Osteoblast (primary cell): Measurements from ENCODE around the gene OLFML2B. TPM values are rescaled to one million over a fixed set of nuclear protein-coding genes. Genes with fewer than 3 reads are reported as not detected.

Experiments used
- DNase-seq: peaks from one replicate; pipeline ENCODE4 v3.0.0; 2011; ENCODE audit warnings: low spot score, mixed read lengths; ENCODE audit not compliant: insufficient read length; ENCODE audit errors: missing footprints
- H2AFZ ChIP-seq: 2 replicates; pipeline ENCODE4 v1.6.0; 2011; ENCODE audit warnings: mild to moderate bottlenecking, low read length
- H3K27ac ChIP-seq: 2 replicates; pipeline ENCODE4 v1.5.1; 2011; ENCODE audit warnings: mild to moderate bottlenecking, low read depth, low read length, moderate library complexity
- H3K27me3 ChIP-seq: 2 replicates; pipeline ENCODE4 v1.6.0; 2012; ENCODE audit warnings: mild to moderate bottlenecking, control low read depth, inconsistent platforms, low read length, moderate library complexity; ENCODE audit not compliant: insufficient read depth
- H3K36me3 ChIP-seq: 2 replicates; pipeline ENCODE4 v1.5.1; 2011; ENCODE audit warnings: mild to moderate bottlenecking, low read length, control low read depth, moderate library complexity; ENCODE audit not compliant: insufficient read depth
- H3K4me1 ChIP-seq: 2 replicates; pipeline ENCODE4 v1.5.1; 2011; ENCODE audit warnings: mild to moderate bottlenecking, low read length, control low read depth, moderate library complexity; ENCODE audit not compliant: insufficient read depth
- H3K4me2 ChIP-seq: 2 replicates; pipeline ENCODE4 v1.6.0; 2011; ENCODE audit warnings: mild to moderate bottlenecking, low read length; ENCODE audit not compliant: insufficient read depth
- H3K4me3 ChIP-seq: fragments of 200-600 bp; sonication (generic); 3 replicates; pipeline ENCODE4 v1.5.1; 2012; ENCODE audit warnings: mild to moderate bottlenecking, low read length, inconsistent platforms; ENCODE audit not compliant: insufficient read depth
- H3K79me2 ChIP-seq: 2 replicates; pipeline ENCODE4 v1.6.0; 2012; ENCODE audit warnings: mild to moderate bottlenecking, low read length, control low read depth, inconsistent platforms; ENCODE audit not compliant: insufficient read depth
- H3K9me3 ChIP-seq: 2 replicates; pipeline ENCODE4 v1.5.1; 2011; ENCODE audit warnings: low read depth, low read length, control low read depth
- H4K20me1 ChIP-seq: 2 replicates; pipeline ENCODE4 v1.6.0; 2012; ENCODE audit warnings: mild to moderate bottlenecking, low read length, control low read depth; ENCODE audit not compliant: insufficient read depth
- total RNA-seq: library from RNA; depleted of rRNA; stranded (reverse); fragments of >200 nt; gene quantifications from 2 replicates; pipeline ENCODE4 v1.2.3, GENCODE V29; 2012
- TF ChIP-seq, protein P1 (sequence below): IDR thresholded peaks from 2 replicates; pipeline ENCODE4 v1.5.1; 2011; ENCODE audit warnings: mild to moderate bottlenecking, low read depth, low read length, moderate library complexity; ENCODE audit errors: extremely low read depth

Gene OLFML2B
- total RNA-seq, 1 donor = 49.9 TPM

DNA sequence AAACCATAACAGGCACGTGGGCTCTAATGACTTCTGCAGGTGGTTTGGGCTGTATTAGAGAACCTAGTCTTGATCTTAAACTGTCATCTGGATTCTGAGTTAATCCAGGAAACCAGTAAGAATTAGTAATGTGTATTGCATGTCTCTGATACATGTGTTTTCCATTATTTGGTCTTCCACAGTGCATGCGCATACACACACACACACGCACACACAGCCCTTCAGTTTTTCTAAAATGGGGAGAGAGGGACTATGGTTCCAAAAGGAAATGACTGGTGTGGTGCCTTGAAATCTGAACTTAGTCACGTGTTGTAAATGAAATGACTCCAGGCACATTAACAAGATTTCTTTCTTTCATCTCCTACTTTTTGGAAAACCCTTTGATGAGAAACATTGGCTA, 67.6 kb downstream of the OLFML2B start:
- Histone ChIP-seq H3K4me1 (peaks cover 29% of the 10 kb centered on the region), H3K9me3 (no peaks in the 10 kb centered on the region), H4K20me1 (no peaks in the 10 kb centered on the region), H3K4me3 (no peak overlapping the region), H3K4me2 (no peak overlapping the region), H3K36me3 (no peaks in the 10 kb centered on the region), H3K27me3 (no peaks in the 10 kb centered on the region), H3K79me2 (no peaks in the 10 kb centered on the region), H2AFZ (no peak overlapping the region), H3K27ac (peak overlapping the region; percentile 25)
- peak; percentile 29 for DNase-seq
- TF ChIP-seq, protein P1, sequence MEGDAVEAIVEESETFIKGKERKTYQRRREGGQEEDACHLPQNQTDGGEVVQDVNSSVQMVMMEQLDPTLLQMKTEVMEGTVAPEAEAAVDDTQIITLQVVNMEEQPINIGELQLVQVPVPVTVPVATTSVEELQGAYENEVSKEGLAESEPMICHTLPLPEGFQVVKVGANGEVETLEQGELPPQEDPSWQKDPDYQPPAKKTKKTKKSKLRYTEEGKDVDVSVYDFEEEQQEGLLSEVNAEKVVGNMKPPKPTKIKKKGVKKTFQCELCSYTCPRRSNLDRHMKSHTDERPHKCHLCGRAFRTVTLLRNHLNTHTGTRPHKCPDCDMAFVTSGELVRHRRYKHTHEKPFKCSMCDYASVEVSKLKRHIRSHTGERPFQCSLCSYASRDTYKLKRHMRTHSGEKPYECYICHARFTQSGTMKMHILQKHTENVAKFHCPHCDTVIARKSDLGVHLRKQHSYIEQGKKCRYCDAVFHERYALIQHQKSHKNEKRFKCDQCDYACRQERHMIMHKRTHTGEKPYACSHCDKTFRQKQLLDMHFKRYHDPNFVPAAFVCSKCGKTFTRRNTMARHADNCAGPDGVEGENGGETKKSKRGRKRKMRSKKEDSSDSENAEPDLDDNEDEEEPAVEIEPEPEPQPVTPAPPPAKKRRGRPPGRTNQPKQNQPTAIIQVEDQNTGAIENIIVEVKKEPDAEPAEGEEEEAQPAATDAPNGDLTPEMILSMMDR = no peak

DNA sequence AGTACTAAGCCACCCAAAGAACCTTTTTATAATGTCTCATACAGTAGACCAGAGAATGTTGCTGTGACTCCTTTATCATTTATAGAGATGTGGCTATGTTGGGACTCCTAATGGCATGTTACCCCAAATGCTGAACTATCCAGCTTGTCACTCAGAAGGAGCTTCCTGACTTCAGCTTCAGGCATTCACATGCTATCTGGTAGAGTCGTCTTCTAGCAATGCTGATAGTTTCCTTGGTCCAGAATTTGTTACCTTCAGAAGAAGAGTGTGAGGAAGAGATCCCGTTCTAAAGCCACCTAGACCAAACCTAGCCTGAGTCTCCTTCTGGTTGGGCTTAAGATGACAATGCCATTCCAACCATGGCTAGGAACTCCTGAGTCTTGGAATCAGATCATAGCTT, 68.1 kb downstream of the OLFML2B start:
- Histone ChIP-seq H3K4me3 (no peak overlapping the region), H2AFZ (no peak overlapping the region), H3K36me3 (no peaks in the 10 kb centered on the region), H3K9me3 (no peaks in the 10 kb centered on the region), H4K20me1 (no peaks in the 10 kb centered on the region), H3K79me2 (no peaks in the 10 kb centered on the region), H3K4me2 (no peak overlapping the region), H3K27ac (peak overlapping the region; percentile 9), H3K27me3 (no peaks in the 10 kb centered on the region), H3K4me1 (peaks cover 26% of the 10 kb centered on the region)
- TF ChIP-seq, protein P1 = no peak
- DNase-seq = no peak

DNA sequence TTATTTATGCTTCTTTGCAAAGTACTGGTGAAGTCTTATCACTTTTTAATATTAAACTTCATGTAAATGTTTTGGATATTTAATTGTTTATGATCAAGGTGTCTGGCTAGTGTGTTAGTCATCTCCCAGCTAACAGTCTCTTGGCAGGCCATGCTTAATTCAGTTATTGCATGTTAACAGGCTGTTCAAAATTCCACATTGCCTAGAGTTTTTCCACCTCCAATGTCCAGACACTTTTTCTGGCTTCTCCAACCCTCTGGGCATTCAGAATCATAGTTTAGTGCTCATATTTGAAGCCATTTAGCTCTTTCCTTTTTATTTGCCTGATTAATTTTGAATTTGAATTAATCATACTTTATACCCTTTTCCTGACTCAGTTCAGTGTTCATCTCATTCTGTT, 69.2 kb downstream of the OLFML2B start:
- Histone ChIP-seq H3K4me1 (peaks cover 26% of the 10 kb centered on the region), H3K4me2 (no peak overlapping the region), H4K20me1 (no peaks in the 10 kb centered on the region), H3K79me2 (no peaks in the 10 kb centered on the region), H2AFZ (no peak overlapping the region), H3K9me3 (no peaks in the 10 kb centered on the region), H3K4me3 (no peak overlapping the region), H3K27ac (peak overlapping the region; percentile 3), H3K27me3 (no peaks in the 10 kb centered on the region), H3K36me3 (no peaks in the 10 kb centered on the region)
- TF ChIP-seq, protein P1 = no peak
- peak; percentile 67 for DNase-seq

DNA sequence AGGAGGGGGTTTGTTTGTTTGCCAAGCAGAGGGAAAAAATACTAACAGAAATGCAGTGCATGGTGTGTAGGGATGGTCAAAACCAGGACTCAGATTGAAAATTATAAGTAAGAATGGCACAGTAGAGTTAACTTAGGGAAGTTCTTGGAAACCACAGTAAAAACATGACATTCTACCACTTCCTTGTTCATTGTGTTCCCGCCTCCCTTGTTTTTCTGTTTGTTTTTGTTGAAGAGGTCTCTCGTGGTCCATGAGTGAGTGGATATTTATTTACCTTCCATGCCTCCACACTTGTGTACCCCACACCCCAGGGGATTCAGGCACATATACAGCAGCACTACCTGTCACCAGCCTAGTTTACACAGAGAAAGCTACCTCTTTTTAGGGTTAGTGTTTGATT, 69.6 kb downstream of the OLFML2B start:
- no peaks in the 10 kb centered on the region for H3K9me3 ChIP-seq
- no peaks in the 10 kb centered on the region for H3K27me3 ChIP-seq
- H3K27ac ChIP-seq = peak overlapping the region; percentile 3
- peaks cover 26% of the 10 kb centered on the region for H3K4me1 ChIP-seq
- no peak overlapping the region for H3K4me3 ChIP-seq
- no peaks in the 10 kb centered on the region for H3K36me3 ChIP-seq
- H3K79me2 ChIP-seq = no peaks in the 10 kb centered on the region
- no peak overlapping the region for H2AFZ ChIP-seq
- no peak for DNase-seq
- H4K20me1 ChIP-seq = no peaks in the 10 kb centered on the region
- TF ChIP-seq, protein P1 = no peak
- H3K4me2 ChIP-seq = no peak overlapping the region
